Nephron progenitor cell (in vitro differentiated cells): ENCODE data around the gene LRRC8C.

Experiments used
- DNase-seq: peaks from one replicate; pipeline ENCODE4 v3.0.0; 2021
- H3K27ac Mint-ChIP-seq: 2 replicates; pipeline ENCODE4 v1.8.0; 2021; ENCODE audit warnings: mild to moderate bottlenecking, moderate library complexity, mixed read lengths
- H3K27me3 Mint-ChIP-seq: 2 replicates; pipeline ENCODE4 v1.8.0; 2021; ENCODE audit warnings: mild to moderate bottlenecking, low read depth, mixed read lengths; ENCODE audit not compliant: poor library complexity
- H3K36me3 Mint-ChIP-seq: 2 replicates; pipeline ENCODE4 v1.8.0; 2021; ENCODE audit warnings: low read depth, mixed read lengths
- H3K4me1 Mint-ChIP-seq: 2 replicates; pipeline ENCODE4 v1.8.0; 2021; ENCODE audit warnings: mixed read lengths
- H3K4me3 Mint-ChIP-seq: 2 replicates; pipeline ENCODE4 v1.8.0; 2021; ENCODE audit warnings: mild to moderate bottlenecking, moderate library complexity, mixed read lengths
- H3K9me3 Mint-ChIP-seq: 2 replicates; pipeline ENCODE4 v1.8.0; 2021; ENCODE audit warnings: mild to moderate bottlenecking, moderate library complexity, mixed read lengths
- TF ChIP-seq, protein P1 (sequence below): fragments of 200-600 bp; sonication (generic); IDR thresholded peaks from 2 replicates; pipeline ENCODE4 v1.5.0; 2021; ENCODE audit warnings: antibody characterized with exemption

Gene LRRC8C

GRCh38 chr1:89720839-89721238 lies 87.9 kb downstream of the LRRC8C start:
- TF ChIP-seq, protein P1, sequence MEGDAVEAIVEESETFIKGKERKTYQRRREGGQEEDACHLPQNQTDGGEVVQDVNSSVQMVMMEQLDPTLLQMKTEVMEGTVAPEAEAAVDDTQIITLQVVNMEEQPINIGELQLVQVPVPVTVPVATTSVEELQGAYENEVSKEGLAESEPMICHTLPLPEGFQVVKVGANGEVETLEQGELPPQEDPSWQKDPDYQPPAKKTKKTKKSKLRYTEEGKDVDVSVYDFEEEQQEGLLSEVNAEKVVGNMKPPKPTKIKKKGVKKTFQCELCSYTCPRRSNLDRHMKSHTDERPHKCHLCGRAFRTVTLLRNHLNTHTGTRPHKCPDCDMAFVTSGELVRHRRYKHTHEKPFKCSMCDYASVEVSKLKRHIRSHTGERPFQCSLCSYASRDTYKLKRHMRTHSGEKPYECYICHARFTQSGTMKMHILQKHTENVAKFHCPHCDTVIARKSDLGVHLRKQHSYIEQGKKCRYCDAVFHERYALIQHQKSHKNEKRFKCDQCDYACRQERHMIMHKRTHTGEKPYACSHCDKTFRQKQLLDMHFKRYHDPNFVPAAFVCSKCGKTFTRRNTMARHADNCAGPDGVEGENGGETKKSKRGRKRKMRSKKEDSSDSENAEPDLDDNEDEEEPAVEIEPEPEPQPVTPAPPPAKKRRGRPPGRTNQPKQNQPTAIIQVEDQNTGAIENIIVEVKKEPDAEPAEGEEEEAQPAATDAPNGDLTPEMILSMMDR = no peak
- H3K4me3 Mint-ChIP-seq = no peak overlapping the region
- H3K27ac Mint-ChIP-seq = no peak overlapping the region
- peaks cover 3% of the 10 kb centered on the region for H3K9me3 Mint-ChIP-seq
- H3K36me3 Mint-ChIP-seq = no peaks in the 10 kb centered on the region
- peaks cover 4% of the 10 kb centered on the region for H3K4me1 Mint-ChIP-seq
- H3K27me3 Mint-ChIP-seq = no peaks in the 10 kb centered on the region
- DNase-seq = no peak

DNA sequence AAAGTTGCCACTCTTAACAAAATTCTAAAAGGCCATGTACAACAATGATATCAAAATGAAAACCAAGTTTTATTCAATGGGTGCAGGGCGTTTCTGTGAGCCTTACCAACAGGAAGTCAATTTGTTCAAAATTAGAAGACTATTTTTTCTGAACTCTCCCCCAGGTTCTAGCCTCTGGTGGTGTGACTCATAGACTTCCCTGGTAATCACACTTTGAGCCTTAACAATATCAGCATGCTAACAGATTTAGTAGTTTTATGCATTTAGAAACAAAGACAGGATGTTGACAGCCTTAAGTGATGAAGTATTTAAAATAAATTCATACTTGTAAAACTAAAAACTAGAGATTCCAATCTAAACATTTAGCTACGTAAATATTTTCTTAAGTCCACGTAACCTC lies 88.4 kb downstream of the LRRC8C start:
- TF ChIP-seq, protein P1 = no peak
- Mint-ChIP-seq H3K27ac (no peak overlapping the region), H3K36me3 (no peaks in the 10 kb centered on the region), H3K4me1 (peaks cover 9% of the 10 kb centered on the region), H3K27me3 (peaks cover 2% of the 10 kb centered on the region), H3K4me3 (no peak overlapping the region), H3K9me3 (peaks cover 3% of the 10 kb centered on the region)
- DNase-seq = no peak

DNA sequence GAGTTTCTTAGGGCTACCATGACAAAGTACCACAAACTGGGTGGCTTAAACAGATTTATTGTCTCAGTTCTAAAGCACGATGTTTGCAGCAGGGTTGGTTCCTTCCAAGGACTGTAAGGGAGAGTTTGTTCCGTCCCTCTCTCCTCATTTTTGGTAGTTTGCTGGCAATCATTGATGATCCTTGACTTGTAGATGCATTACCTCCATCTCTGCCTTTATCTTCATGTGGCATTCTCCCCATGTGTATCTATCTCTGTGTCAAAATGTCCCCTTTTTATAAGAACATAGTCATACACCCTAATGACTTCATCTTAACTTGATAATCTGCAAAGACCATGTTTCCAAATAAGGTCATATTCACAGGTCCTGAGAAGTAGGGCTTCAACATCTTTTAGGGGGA lies 90.2 kb downstream of the LRRC8C start:
- Mint-ChIP-seq H3K27me3 (peaks cover 2% of the 10 kb centered on the region), H3K36me3 (no peaks in the 10 kb centered on the region), H3K9me3 (peaks cover 3% of the 10 kb centered on the region), H3K4me1 (peaks cover 10% of the 10 kb centered on the region), H3K4me3 (no peak overlapping the region), H3K27ac (no peak overlapping the region)
- TF ChIP-seq, protein P1 = no peak
- DNase-seq = no peak

GRCh38 chr1:89723863-89724262 lies 90.9 kb downstream of the LRRC8C start:
- H3K4me1 Mint-ChIP-seq = peaks cover 10% of the 10 kb centered on the region
- TF ChIP-seq, protein P1 = no peak
- no peak for DNase-seq
- H3K9me3 Mint-ChIP-seq = peaks cover 3% of the 10 kb centered on the region
- no peaks in the 10 kb centered on the region for H3K36me3 Mint-ChIP-seq
- no peak overlapping the region for H3K4me3 Mint-ChIP-seq
- H3K27ac Mint-ChIP-seq = no peak overlapping the region
- H3K27me3 Mint-ChIP-seq = peaks cover 2% of the 10 kb centered on the region

DNA sequence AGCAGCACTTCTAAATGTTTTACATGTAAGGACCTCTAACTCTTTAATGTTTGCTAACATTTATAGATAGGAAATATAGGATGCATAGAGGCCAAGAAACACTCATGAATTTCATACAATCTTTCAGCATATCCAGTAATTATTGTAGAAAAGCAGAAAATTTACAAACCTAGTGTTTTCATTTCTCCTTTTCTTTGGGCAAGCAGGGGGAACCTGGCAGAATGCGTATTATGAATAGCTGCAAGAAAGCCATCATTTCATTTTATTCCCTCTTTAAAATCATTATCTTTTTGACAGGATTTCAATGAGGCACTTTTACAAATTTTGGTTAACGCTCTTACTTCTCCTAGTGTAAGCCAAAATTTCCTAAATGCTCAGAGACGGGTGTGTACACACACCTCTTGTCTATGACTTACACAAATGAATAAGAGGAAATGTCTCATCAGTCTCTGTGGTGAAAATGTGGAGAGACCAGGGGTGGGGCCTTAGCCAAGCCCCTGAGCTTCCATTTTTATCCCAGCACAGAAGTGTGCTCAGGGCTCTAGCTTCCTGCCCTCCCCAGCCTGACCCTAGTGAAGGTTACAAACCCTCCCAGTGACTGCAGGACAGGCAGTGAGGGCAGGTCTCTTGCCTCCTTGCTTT lies 91.6 kb downstream of the LRRC8C start:
- Mint-ChIP-seq H3K4me1 (peaks cover 10% of the 10 kb centered on the region), H3K4me3 (no peak overlapping the region), H3K9me3 (peaks cover 3% of the 10 kb centered on the region), H3K36me3 (no peaks in the 10 kb centered on the region), H3K27ac (no peak overlapping the region), H3K27me3 (peaks cover 6% of the 10 kb centered on the region)
- TF ChIP-seq, protein P1 = no peak
- DNase-seq = no peak

DNA sequence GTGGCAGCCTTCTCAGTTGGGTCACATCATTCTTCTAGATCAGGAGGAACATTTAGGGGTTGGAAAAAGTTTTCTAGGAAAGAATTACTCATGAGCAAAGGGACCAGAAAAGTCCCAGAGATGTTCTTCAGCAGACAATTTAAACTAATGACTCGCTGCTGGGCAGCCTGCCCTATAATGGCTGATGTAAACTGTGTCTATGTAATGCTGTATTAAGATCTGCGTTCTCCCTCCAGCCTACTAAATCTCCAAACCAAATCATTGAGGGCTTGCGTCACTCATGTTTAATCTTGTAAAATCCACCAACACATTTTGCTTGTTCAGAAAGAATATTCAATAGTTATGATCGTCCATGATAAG lies 92.1 kb downstream of the LRRC8C start:
- peaks cover 6% of the 10 kb centered on the region for H3K27me3 Mint-ChIP-seq
- H3K27ac Mint-ChIP-seq = no peak overlapping the region
- peaks cover 10% of the 10 kb centered on the region for H3K4me1 Mint-ChIP-seq
- TF ChIP-seq, protein P1 = no peak
- H3K4me3 Mint-ChIP-seq = no peak overlapping the region
- no peak for DNase-seq
- H3K36me3 Mint-ChIP-seq = no peaks in the 10 kb centered on the region
- peaks cover 3% of the 10 kb centered on the region for H3K9me3 Mint-ChIP-seq
